HG03432 (cell line): ENCODE results near the gene ABCG8.
"Not testable (repeated sequence)": the region's sequence is repeated elsewhere in the genome, so short reads cannot be mapped to it uniquely, and the experiment has no call there.

Experiments
- ATAC-seq: cut with Tn5 transposase; IDR thresholded peaks from one replicate; pipeline ENCODE4 v1.9.1; 2021; ENCODE audit warnings: mild to moderate bottlenecking, moderate library complexity; ENCODE audit not compliant: unreplicated experiment

ABCG8 gene

GRCh38 chr2:43906448-43907109 lies 67.8 kb downstream of the ABCG8 start:
- ATAC-seq = no peak

- not testable (repeated sequence) for ATAC-seq
These were observed 72.5 kb downstream of the ABCG8 start for GRCh38 chr2:43911136-43911790.

- no peak for ATAC-seq
These were observed 85.7 kb downstream of the ABCG8 start for GRCh38 chr2:43924463-43924862.

GRCh38 chr2:43925431-43925830 lies 86.7 kb downstream of the ABCG8 start:
- ATAC-seq = no peak

GRCh38 chr2:43927442-43927841 lies 88.7 kb downstream of the ABCG8 start:
- no peak for ATAC-seq

DNA sequence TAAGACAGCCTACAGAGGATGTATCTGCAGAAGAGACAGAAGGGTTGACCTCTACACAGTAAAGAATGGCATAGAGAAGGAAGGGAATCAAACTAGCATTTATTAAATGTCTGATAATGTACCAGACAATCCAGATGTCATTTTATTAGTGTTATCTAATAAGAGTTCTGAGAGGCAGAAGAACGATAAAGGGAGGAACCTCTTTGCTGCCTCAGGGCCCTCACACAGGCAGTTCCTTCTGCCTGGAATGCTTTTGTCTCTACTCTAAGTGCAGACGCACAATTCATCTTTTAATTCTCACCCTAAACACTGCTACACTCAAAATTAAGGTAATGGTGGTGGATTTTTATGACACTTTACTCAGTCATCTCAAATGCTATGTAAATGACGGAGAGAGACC lies 92.5 kb downstream of the ABCG8 start:
- ATAC-seq = no peak
